A549 (cell line): ENCODE data around the gene PLA2G4B.

Source experiments
- BHLHE40 ChIP-seq: IDR thresholded peaks from 2 replicates; pipeline ENCODE4 v1.6.1; 2012; ENCODE audit warnings: low read depth, low read length, inconsistent platforms
- CTCF ChIP-seq: fragments of >200 bp; sonication (Bioruptor Twin); formaldehyde crosslinking; IDR thresholded peaks from 3 replicates; pipeline ENCODE4 v1.5.1; 2016
- NFE2L2 ChIP-seq: fragments of 150-350 bp; conservative IDR thresholded peaks from 2 replicates; pipeline ENCODE4 v1.6.1; 2014; ENCODE audit warnings: low read length

GRCh38 chr15:41866872-41867579 is 28.4 kb downstream of the PLA2G4B start:
- TF ChIP-seq NFE2L2 = no peak
- no peak for TF ChIP-seq CTCF
- no peak for TF ChIP-seq BHLHE40
